ENCODE measurements around the gene TCL1A.

DNA sequence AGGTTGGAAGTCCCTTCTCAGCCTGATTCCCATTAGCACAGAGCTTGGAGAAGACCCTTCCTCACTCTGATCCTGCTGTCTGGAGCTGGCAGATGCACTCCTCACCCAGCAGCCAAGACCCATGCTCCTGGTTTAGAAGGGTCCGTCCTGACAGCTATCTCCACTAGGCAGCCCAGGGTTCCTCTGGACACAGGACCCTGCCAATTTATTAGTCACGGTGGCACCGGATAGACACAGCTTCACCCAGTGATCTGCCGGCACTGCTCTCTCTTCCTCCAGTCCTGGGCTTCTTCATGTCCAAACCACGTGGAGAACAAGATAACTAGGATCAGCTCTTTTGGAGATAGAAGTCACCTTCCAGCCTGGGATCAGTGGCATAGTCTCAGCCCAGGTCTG, 53.9 kb downstream of the TCL1A start:
- TF ChIP-seq FOXA1 (IDR thresholded peaks at IDR 0.05) (no peak), TARDBP (IDR thresholded peaks at IDR 0.05) (no peak), BHLHE40 (IDR thresholded peaks at IDR 0.05; ENCODE audit: borderline replicate concordance) (no peak), FOXM1 (IDR thresholded peaks at IDR 0.05; ENCODE audit: borderline replicate concordance) (no peak), ZNF384 (IDR thresholded peaks at IDR 0.05) (no peak), ELF4 (IDR thresholded peaks at IDR 0.05) (no peak), SUZ12 (IDR thresholded peaks at IDR 0.05) (no peak), LEF1 (IDR thresholded peaks at IDR 0.05; ENCODE audit: borderline replicate concordance) (no peak), SP1 (IDR thresholded peaks at IDR 0.05) (no peak), NFRKB (IDR thresholded peaks at IDR 0.05) (no peak), CTBP1 (IDR thresholded peaks at IDR 0.05; ENCODE audit: borderline replicate concordance) (no peak), HDGF (IDR thresholded peaks at IDR 0.05; ENCODE audit: borderline replicate concordance) (no peak)
- TF ChIP-seq, protein P1, sequence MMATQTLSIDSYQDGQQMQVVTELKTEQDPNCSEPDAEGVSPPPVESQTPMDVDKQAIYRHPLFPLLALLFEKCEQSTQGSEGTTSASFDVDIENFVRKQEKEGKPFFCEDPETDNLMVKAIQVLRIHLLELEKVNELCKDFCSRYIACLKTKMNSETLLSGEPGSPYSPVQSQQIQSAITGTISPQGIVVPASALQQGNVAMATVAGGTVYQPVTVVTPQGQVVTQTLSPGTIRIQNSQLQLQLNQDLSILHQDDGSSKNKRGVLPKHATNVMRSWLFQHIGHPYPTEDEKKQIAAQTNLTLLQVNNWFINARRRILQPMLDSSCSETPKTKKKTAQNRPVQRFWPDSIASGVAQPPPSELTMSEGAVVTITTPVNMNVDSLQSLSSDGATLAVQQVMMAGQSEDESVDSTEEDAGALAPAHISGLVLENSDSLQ (IDR thresholded peaks at IDR 0.05) = no peak

Measured in HEK293T (cell line).